ENCODE measurements around the gene PLCXD3. TPM values are rescaled to one million over a fixed set of nuclear protein-coding genes. Genes with fewer than 3 reads are reported as not detected.

PLCXD3 gene
- total and polyA plus RNA-seq, 9 of the 15 experiments (the other 6 are each of a cell fraction or from before 2014, with no cell fraction given), result not detected

- under 1% methylated on average over 35 of the region's 35 CpGs for WGBS (ENCODE audit: insufficient coverage, low coverage, missing lambda C conversion rate)
- no peak overlapping the region for H3K4me2 ChIP-seq (ENCODE audit: insufficient read depth, low read length)
- H3K4me3 ChIP-seq, result no peak overlapping the region
- DNase-seq (ENCODE audit: extremely low read depth in 1 of 4, low spot score in 3 of 4), result no peak
- no peak for ATAC-seq
- intact Hi-C loops (cut with micrococcal nuclease), result no loop called here
- H3K79me2 ChIP-seq (ENCODE audit: control insufficient read depth, insufficient read depth, low read length), result no peaks in the 10 kb centered on the region
- H2AFZ ChIP-seq (ENCODE audit: low read depth, low read length), result no peak overlapping the region
- peaks cover 0 to 4% of the 10 kb centered on the region in 2 experiments; a peak in 1 of 5 replicates for H3K4me1 ChIP-seq (replicated peaks in 1 of 2; ENCODE audit: control insufficient read depth in 2 of 2, insufficient read depth in 2 of 2, low read length in 2 of 2)
- ChIA-PET CTCF (ENCODE audit: low intra/inter-chr PET ratio) (no interaction called here), POLR2A (no interaction called here)
- TF ChIP-seq GATA2 (CRISPR knock-in tag; IDR thresholded peaks at IDR 0.05) (no peak), ZNF175 (CRISPR knock-in tag; IDR thresholded peaks at IDR 0.05; ENCODE audit: low read depth) (no peak), ARID1B (IDR thresholded peaks at IDR 0.05) (no peak), HEY1 (CRISPR knock-in tag; IDR thresholded peaks at IDR 0.05; ENCODE audit: borderline replicate concordance) (no peak), MYBL2 (IDR thresholded peaks at IDR 0.05; ENCODE audit: low read depth) (no peak), MYBL2 (CRISPR knock-in tag; IDR thresholded peaks at IDR 0.05; ENCODE audit: borderline replicate concordance) (no peak), NFE2 (IDR thresholded peaks at IDR 0.05; ENCODE audit: low read depth) (no peak), HMG20B (CRISPR knock-in tag; IDR thresholded peaks at IDR 0.05) (no peak), PRPF4 (IDR thresholded peaks at IDR 0.05; ENCODE audit: insufficient read depth, low read depth, low read length, poor library complexity, severe bottlenecking) (no peak), XRCC5 (IDR thresholded peaks at IDR 0.05; ENCODE audit: low read depth, low read length) (no peak), NR2C2 (CRISPR knock-in tag; IDR thresholded peaks at IDR 0.05) (no peak), NR2C2 (tag; IDR thresholded peaks at IDR 0.05) (no peak)
- H4K20me1 ChIP-seq (replicated peaks; ENCODE audit: control insufficient read depth, insufficient read depth, low read length), result no peaks in the 10 kb centered on the region
- H3K9me3 ChIP-seq (replicated peaks; ENCODE audit: control insufficient read depth, insufficient read depth, low read depth, low read length), result no peaks in the 10 kb centered on the region
- BruUV-seq (replicated peaks), result no TSS peak
- H3K9ac ChIP-seq (ENCODE audit: insufficient read depth in 1 of 2, low read depth in 2 of 2, low read length in 2 of 2), result no peak overlapping the region
- H3K27me3 ChIP-seq (ENCODE audit: control insufficient read depth in 2 of 2, insufficient read depth in 2 of 2, low read length in 2 of 2), result no peaks in the 10 kb centered on the region
- no peak overlapping the region for H3K27ac ChIP-seq (ENCODE audit: extremely low read depth, low read depth, low read length)
- no peak for FAIRE-seq
- H3K36me3 ChIP-seq (ENCODE audit: control insufficient read depth, insufficient read depth, low read length), result no peaks in the 10 kb centered on the region
- in situ Hi-C loops (cut with MboI), result no loop called here
- no peaks in the 10 kb centered on the region for H3K9me1 ChIP-seq (ENCODE audit: control insufficient read depth, insufficient read depth, low read length)
These were observed 814 bp downstream of the PLCXD3 start for GRCh38 chr5:41509399-41510175.

All from K562 (cell line).